CD4-positive, alpha-beta T cell treated with Interleukin-1 beta for 1 hour (primary cell): Measurements from ENCODE around the gene ZNF135.

Source experiments
- DNase-seq, 2 donors: peaks; one replicate each; pipeline ENCODE4 v3.0.0-alpha.2; 2020 to 2022

ZNF135 gene

DNA sequence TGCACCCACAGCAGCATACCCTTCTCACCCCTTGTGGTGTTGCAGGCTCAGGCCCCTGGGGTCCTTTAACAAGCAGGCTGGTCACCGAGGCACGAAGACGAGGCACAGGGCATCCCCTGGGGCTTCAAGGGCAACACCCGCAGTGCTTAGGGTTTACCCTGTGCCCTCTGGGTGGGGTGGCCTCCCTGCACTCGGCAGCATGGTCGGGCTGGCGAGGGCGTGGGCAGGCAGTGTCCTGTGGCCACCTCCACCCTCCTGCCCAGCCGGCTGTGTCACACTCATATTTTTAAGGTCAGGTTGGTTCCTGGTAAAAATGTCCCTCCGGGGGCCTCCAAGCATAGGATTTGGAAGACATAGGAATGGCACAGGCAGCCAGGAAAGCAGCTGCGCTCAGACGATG, 11.4 kb upstream of the ZNF135 start:
- DNase-seq, result no peak

DNA sequence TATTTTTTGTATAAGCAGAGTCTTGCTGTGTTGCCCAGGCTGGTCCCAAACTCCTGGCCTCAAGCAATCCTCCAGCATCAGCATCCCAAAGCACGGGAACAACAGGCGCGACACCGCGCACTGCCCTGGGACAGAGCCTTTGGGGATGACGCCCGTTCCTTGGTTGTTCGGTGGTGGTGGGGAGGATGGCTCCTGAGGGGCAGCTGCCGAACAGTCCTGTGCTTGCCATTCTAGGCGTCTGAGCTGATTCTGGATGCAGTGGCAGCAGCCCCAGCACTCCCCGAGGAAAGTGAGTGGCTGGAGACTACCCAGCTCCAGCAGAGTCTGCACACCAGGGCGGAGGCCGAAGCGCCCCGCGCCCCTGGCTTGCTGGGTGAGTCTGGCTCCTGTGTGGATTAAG, 6.8 kb upstream of the ZNF135 start:
- no peak for DNase-seq

- DNase-seq, result no peak
Observed at GRCh38 chr19:58053480-58054156, 5.5 kb upstream of the ZNF135 start.

- no peak for DNase-seq
Observed at GRCh38 chr19:58054901-58055874, 3.9 kb upstream of the ZNF135 start.

DNA sequence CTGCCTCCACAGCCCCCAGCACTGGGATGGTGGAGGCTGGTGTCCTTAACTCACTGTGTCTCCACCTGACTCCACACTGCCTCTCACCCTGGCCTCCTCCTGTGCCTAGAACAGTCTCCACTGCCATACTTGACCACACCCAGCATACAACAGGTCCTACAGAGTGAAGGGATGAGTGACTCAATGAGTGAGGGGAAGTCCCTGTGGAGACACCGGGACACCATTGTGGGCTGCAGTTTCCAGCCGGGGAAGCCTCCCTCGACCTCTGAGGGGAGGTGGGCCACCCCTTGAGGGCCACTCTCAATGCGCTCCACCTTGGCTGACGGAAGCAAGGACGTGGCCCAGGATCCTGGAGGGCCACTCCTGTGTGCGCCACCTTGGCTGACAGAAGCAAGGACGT, 2.8 kb upstream of the ZNF135 start:
- DNase-seq, result no peak

GRCh38 chr19:58056861-58057260, 2.2 kb upstream of the ZNF135 start:
- no peak for DNase-seq

GRCh38 chr19:58058467-58058866, 615 bp upstream of the ZNF135 start:
- no peak for DNase-seq

GRCh38 chr19:58059671-58060078, 593 bp downstream of the ZNF135 start:
- no peak for DNase-seq

GRCh38 chr19:58060231-58060630, 1.1 kb downstream of the ZNF135 start:
- DNase-seq, result no peak

DNA sequence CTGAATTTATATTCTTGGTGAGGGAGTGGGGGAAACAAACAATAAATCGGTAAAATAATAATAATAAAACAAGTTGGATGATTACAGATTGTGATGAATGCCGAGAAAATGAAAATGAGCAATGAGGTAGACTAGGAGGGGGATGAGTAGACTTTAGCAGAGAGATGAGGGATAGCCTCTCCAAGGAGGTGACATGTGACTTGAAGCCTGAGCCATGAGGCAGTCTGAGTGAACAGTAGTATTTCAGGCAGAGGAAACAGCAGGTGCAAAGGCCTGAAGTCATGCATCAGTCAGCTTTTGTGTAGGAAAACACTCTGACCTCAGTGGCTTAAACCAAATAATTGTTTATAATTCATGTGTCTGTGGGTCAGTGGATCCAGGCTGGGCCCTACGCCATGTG, 4.6 kb downstream of the ZNF135 start:
- no peak for DNase-seq

DNA sequence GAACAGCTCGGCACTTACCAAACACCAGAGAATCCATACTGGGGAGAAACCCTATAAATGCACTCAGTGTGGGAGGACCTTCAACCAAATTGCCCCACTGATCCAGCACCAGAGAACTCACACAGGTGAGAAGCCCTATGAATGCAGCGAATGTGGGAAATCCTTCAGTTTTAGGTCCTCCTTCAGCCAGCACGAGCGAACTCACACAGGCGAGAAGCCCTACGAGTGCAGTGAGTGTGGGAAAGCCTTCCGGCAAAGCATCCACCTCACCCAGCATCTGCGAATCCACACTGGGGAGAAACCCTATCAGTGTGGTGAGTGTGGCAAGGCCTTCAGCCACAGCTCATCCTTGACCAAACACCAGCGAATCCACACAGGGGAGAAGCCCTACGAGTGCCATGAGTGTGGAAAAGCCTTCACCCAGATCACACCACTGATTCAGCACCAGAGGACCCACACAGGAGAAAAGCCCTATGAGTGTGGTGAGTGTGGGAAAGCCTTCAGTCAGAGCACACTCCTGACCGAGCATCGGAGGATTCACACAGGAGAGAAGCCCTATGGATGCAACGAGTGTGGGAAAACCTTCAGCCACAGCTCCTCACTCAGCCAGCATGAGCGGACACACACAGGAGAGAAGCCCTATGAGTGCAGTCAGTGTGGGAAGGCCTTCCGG, 8.3 kb downstream of the ZNF135 start:
- no peak for DNase-seq

GRCh38 chr19:58079792-58080191, 20.7 kb downstream of the ZNF135 start:
- DNase-seq, result no peak

DNA sequence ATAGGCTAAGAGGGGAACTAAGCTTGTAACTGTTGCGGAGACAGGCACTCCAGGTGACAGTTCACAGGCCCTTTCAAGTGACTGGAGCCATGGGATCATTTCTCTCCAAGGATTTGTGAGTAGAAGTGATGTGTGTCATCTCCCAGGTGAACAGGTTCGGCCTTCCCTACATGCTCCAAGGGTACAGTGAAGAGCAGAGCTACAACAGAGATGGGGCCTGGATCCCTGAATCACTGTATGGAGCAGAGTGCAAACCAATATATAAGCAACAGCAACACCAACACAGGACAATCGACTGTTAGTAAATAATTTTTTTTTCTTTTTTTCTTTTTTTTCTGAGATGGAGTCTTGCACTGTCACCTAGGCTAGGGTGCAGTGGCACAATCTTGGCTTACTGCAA, 23.9 kb downstream of the ZNF135 start:
- no peak for DNase-seq

GRCh38 chr19:58084596-58085347, 25.7 kb downstream of the ZNF135 start:
- no peak for DNase-seq

GRCh38 chr19:58085348-58085875, 26.3 kb downstream of the ZNF135 start:
- no peak for DNase-seq

- no peak for DNase-seq
Observed at GRCh38 chr19:58086825-58087710, 28.0 kb downstream of the ZNF135 start.

- DNase-seq, result no peak
Observed at GRCh38 chr19:58088521-58089052, 29.5 kb downstream of the ZNF135 start.

GRCh38 chr19:58089846-58090245, 30.8 kb downstream of the ZNF135 start:
- no peak for DNase-seq

GRCh38 chr19:58091251-58091995, 32.3 kb downstream of the ZNF135 start:
- no peak for DNase-seq

- DNase-seq, result no peak
Observed at GRCh38 chr19:58093071-58093470, 34.0 kb downstream of the ZNF135 start.
